GM12873 (cell line): ENCODE results near the gene OTOP1.

ENCODE experiments used
- CTCF ChIP-seq: IDR thresholded peaks from 2 replicates; pipeline ENCODE4 v1.5.1; 2012; ENCODE audit warnings: low read depth, mild to moderate bottlenecking, moderate library complexity, low read length, control low read depth; ENCODE audit not compliant: insufficient read depth; ENCODE audit errors: missing control alignments

Gene OTOP1

DNA sequence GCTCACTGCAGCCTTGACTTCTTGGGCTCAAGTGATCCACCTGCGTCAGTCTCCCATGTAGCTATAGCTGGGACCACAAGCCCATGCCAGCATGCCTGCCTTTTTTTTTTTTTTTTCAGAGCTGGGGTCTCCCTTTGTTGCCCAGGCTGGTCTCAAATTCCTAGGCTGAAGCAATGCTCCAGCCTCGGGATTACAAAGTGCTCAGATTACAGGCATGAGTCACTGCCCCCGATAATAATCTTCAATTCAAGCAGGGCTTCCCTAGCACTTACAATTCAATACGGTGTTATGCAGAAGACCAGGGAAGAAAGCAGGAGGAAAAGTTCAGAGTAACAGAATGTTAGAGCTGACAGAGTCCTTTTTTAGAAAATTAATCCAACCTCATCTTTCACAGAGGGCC, 26.1 kb downstream of the OTOP1 start:
- no peak for TF ChIP-seq CTCF

DNA sequence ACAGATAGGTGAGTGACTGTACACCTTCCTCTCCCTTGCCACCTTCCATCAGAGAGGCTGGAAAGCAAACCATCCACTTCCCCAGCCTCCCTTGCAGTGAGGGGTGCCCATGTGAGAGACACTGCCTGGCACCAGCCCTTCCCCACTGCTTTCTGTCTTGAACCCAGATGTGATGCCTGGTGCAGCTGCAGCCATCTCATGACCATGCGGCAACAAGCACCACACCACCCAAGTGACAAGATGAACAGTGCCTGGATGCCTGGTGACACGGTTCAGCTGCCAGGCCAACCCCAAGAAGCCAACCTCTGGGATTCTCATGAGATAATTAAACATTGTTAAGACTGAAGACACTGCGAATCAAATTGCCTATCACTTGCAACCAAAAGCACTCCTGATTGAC, 31.4 kb downstream of the OTOP1 start:
- no peak for TF ChIP-seq CTCF

DNA sequence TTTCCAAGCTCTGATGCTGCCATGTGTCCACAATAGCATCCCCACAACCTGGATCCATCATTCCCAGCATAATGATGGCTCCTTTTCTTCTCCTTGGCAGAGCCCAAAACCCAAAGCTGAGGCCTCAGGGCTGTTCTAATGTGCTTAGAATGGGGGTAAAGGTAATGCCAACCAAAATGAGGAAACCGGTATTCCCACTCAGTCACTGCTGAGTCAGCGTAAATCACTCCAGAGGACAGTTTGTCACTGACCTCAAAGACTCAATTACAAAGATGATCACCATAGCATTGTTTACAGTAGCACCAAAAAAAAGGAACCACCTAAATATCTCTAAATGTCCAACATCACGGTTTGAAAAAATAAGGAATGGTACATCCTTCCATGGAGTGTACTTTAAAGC, 41.2 kb downstream of the OTOP1 start:
- no peak for TF ChIP-seq CTCF

- TF ChIP-seq CTCF: peak; percentile 80
These were observed 43.7 kb downstream of the OTOP1 start for GRCh38 chr4:4182835-4183568.

DNA sequence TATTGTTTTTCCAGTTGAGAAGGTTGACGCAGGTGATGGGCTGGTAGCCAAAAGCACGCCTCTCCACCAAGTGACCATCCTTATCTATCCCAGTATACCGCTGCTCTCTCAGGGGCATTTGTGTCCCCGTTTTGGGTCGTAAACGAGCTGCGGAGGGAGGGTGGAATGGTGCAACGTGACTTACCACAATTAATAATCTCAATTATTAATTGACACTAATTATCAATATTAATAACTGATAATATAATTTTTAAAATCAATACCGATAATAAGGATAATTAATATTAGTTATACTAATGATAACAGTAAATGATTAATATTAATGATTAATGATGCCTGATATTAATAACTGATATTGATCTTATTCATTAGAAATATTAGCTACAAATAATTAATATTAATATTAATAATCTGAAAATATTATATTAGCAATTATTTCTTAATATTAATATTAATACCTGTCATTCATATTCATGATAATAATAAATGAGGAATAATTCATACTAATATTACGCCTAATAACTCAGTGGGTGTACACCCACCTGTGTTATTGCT, 56.1 kb downstream of the OTOP1 start:
- no peak for TF ChIP-seq CTCF

DNA sequence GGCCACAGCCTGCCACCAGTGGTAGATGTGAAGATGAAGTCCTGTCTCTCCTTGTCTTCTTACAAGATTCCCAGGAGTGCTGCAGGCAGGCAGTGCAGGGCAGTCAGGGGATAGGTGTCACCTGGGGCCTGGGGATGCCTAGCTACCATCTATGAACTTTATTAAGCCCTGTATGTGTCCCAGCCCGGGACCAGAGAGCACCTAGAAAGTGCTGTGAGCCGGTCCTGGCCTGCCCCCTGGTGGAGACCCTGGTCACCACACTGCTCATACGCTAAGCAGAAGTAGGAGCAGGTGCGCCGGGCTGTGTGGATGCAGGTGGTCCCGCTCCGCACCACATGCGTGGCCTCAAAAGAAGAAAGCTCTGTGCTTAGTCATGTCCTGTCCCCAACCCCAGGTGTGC, 81.1 kb downstream of the OTOP1 start:
- TF ChIP-seq CTCF: peak; percentile 53
